Activated CD8-positive, alpha-beta T cell treated with anti-CD3 and anti-CD28 coated beads for 36 hours (primary cell): Measurements from ENCODE around the gene INPP5D. TPM values are rescaled to one million over a fixed set of nuclear protein-coding genes. Genes with fewer than 3 reads are reported as not detected.

Experiments used
- ATAC-seq: fragments of 200-7000 bp; cut with Tn5 transposase; one replicate; pipeline ENCODE4 v1.10.0; 2021; ENCODE audit warnings: mild to moderate bottlenecking, moderate library complexity
- CTCF ChIA-PET: fragments of 350-600 bp; sonication (Branson Sonifier 250); formaldehyde crosslinking; loops from one replicate; lab custom pipeline; 2021; ENCODE audit warnings: antibody characterized with exemption; lab: Charles Lee
- POLR2A ChIA-PET: fragments of 350-600 bp; sonication (Branson Sonifier 250); formaldehyde crosslinking; loops from one replicate; lab custom pipeline; 2021; ENCODE audit warnings: antibody characterized with exemption; lab: Charles Lee
- DNase-seq: peaks from one replicate; pipeline ENCODE4 v3.0.0-alpha.2; 2020
- H3K27ac Mint-ChIP-seq: one replicate; pipeline ENCODE4 v1.8.0; 2021; ENCODE audit warnings: mild to moderate bottlenecking, mixed read lengths
- H3K27me3 Mint-ChIP-seq: one replicate; pipeline ENCODE4 v1.8.0; 2021; ENCODE audit warnings: mixed read lengths
- H3K36me3 Mint-ChIP-seq: one replicate; pipeline ENCODE4 v1.8.0; 2021; ENCODE audit warnings: low read depth, mixed read lengths
- H3K4me1 Mint-ChIP-seq: one replicate; pipeline ENCODE4 v1.8.0; 2021; ENCODE audit warnings: low read depth, mixed read lengths
- H3K4me3 Mint-ChIP-seq: one replicate; pipeline ENCODE4 v1.8.0; 2021; ENCODE audit warnings: mild to moderate bottlenecking, moderate library complexity, mixed read lengths
- H3K9me3 Mint-ChIP-seq: one replicate; pipeline ENCODE4 v1.8.0; 2021; ENCODE audit warnings: mixed read lengths
- CTCF ChIP-seq: fragments of 200-600 bp; IDR thresholded peaks from one replicate; pipeline ENCODE4 v1.8.0; 2022; ENCODE audit warnings: antibody characterized with exemption, mild to moderate bottlenecking
- intact Hi-C: fragments of 100-400 bp; cut with micrococcal nuclease; formaldehyde crosslinking; loops from one replicate; pipeline ENCODE4 v1.10.0; 2022
- total RNA-seq, 2 experiments: library from RNA; stranded (reverse); gene quantifications; one replicate each; pipeline ENCODE4 v1.2.3, GENCODE V29; 2021

The INPP5D gene
- total RNA-seq, 2 experiments from 2014 or later, result 38.6 to 40.2 TPM

GRCh38 chr2:233179848-233180366, 119.8 kb downstream of the INPP5D start:
- POLR2A ChIA-PET, result no interaction called here
- Mint-ChIP-seq H3K27ac (peak overlapping the region; percentile 56), H3K36me3 (peaks cover 27% of the 10 kb centered on the region), H3K9me3 (no peaks in the 10 kb centered on the region), H3K4me3 (no peak overlapping the region), H3K27me3 (no peaks in the 10 kb centered on the region), H3K4me1 (peaks cover 2% of the 10 kb centered on the region)
- TF ChIP-seq CTCF, result no peak
- CTCF ChIA-PET, result no interaction called here
- ATAC-seq (no peak), DNase-seq (no peak)
- intact Hi-C loops, result no loop called here

GRCh38 chr2:233183869-233184418, 123.8 kb downstream of the INPP5D start:
- H3K27me3 Mint-ChIP-seq, result no peaks in the 10 kb centered on the region
- intact Hi-C loops, result no loop called here
- H3K4me3 Mint-ChIP-seq, result no peak overlapping the region
- POLR2A ChIA-PET, result no interaction called here
- DNase-seq, result no peak
- peaks cover 22% of the 10 kb centered on the region for H3K36me3 Mint-ChIP-seq
- H3K27ac Mint-ChIP-seq, result no peak overlapping the region
- TF ChIP-seq CTCF, result no peak
- H3K9me3 Mint-ChIP-seq, result no peaks in the 10 kb centered on the region
- CTCF ChIA-PET, result interaction anchor here (1.5 to 1.7 kb wide), 2 partner anchors 66 to 130 kb away, joined by 4 read pairs; no protein-coding TSS in a partner anchor
- ATAC-seq, result no peak
- no peaks in the 10 kb centered on the region for H3K4me1 Mint-ChIP-seq

GRCh38 chr2:233184669-233185068, 124.5 kb downstream of the INPP5D start:
- no peak overlapping the region for H3K4me3 Mint-ChIP-seq
- ChIA-PET POLR2A (interaction anchor here (1.4 kb wide), 1 partner anchor 23 kb away, joined by 3 read pairs; no protein-coding TSS in a partner anchor), CTCF (interaction anchor here (1.7 kb wide), 1 partner anchor 65 kb away, joined by 4 read pairs; no protein-coding TSS in a partner anchor)
- no peak for TF ChIP-seq CTCF
- H3K4me1 Mint-ChIP-seq, result no peaks in the 10 kb centered on the region
- H3K36me3 Mint-ChIP-seq, result peaks cover 22% of the 10 kb centered on the region
- no peak for DNase-seq
- intact Hi-C loops, result no loop called here
- ATAC-seq, result no peak
- no peaks in the 10 kb centered on the region for H3K27me3 Mint-ChIP-seq
- H3K27ac Mint-ChIP-seq, result no peak overlapping the region
- no peaks in the 10 kb centered on the region for H3K9me3 Mint-ChIP-seq

GRCh38 chr2:233185330-233185729, 125.2 kb downstream of the INPP5D start:
- ATAC-seq (no peak), DNase-seq (no peak)
- Mint-ChIP-seq H3K36me3 (peaks cover 25% of the 10 kb centered on the region), H3K4me3 (no peak overlapping the region), H3K27ac (peak overlapping the region; percentile 13), H3K9me3 (no peaks in the 10 kb centered on the region), H3K27me3 (no peaks in the 10 kb centered on the region), H3K4me1 (no peaks in the 10 kb centered on the region)
- CTCF ChIA-PET, result no interaction called here
- TF ChIP-seq CTCF, result no peak
- POLR2A ChIA-PET, result interaction anchor here (0.8 to 1.4 kb wide), 2 partner anchors 22 to 39 kb away, joined by 3 to 4 read pairs; no protein-coding TSS in a partner anchor
- intact Hi-C loops, result no loop called here

GRCh38 chr2:233185963-233186362, 125.8 kb downstream of the INPP5D start:
- no peak for ATAC-seq
- H3K27ac Mint-ChIP-seq, result no peak overlapping the region
- intact Hi-C loops, result no loop called here

More at GRCh38 chr2:233185963-233186362, 125.8 kb downstream of the INPP5D start:
- Mint-ChIP-seq H3K9me3 (no peaks in the 10 kb centered on the region), H3K27me3 (no peaks in the 10 kb centered on the region), H3K36me3 (peaks cover 28% of the 10 kb centered on the region), H3K4me3 (no peak overlapping the region), H3K4me1 (no peaks in the 10 kb centered on the region)
- POLR2A ChIA-PET, result interaction anchor here (0.8 to 1.4 kb wide), 2 partner anchors 22 to 38 kb away, joined by 3 to 4 read pairs; no protein-coding TSS in a partner anchor
- DNase-seq, result no peak
- TF ChIP-seq CTCF, result no peak
- CTCF ChIA-PET, result no interaction called here
